Putamen (tissue), 1 donor: Measurements from ENCODE around the gene SCN2A.
"Not testable (repeated sequence)": the region's sequence is repeated elsewhere in the genome, so short reads cannot be mapped to it uniquely, and the experiment has no call there.

Experiments used
- DNase-seq: peaks from one replicate; pipeline ENCODE4 v3.0.0-alpha.2; 2016; ENCODE audit warnings: low spot score

The SCN2A gene

DNA sequence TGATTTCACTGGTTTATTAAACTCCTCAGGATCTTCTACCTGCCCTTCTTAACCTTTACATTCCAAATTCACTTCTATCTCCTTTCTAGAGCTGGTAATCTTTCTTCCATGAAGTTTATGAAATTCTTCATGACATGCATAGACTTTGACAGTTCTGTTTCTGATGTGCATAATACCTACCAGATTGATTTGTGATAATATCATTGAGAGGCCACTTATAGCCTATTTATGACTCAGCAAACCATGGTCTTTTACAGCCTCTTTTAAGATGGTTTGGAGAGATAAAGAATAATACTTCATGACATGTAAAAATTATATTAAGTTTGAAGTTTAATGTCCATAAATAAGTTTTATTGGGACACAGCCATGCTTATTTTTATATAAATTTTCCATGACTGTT is 14.0 kb downstream of the SCN2A start:
- no peak for DNase-seq

DNA sequence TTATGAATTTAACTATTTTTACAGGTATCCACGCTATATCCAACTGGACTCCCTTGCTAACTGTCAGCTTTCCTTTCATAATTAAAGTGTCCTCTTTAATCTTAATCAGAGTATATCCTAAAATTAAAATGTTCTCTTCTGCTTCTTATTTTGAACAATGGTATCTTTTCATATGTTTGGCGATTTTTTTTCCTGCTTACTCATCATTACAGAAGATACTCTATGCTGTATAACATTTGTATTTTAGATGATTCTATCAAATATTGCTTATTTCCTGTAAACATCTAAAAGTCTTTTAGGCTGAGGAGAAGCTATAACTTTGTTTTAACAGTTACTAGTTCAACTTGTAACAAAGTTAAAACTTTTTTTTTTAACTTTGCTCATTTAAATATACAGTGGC is 17.4 kb downstream of the SCN2A start:
- no peak for DNase-seq

DNA sequence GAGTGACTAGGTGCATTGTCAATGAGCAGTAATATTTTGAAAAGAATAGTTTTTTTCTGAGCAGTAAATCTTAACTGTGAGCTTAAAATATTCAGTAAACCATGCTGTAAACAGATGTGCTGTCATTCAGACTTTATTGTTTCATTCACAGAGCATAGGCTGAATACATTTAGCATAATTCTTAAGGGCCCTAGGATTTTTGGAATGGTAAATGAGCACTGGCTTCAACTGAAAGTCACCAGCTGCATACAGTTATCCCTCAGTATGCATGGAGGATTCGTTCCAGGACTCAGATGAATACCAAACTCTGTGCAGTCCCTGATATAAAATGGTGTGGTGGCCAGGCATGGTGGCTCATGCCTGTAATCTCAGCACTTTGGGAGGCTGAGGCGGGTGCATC is 21.1 kb downstream of the SCN2A start:
- DNase-seq = not testable (repeated sequence)

DNA sequence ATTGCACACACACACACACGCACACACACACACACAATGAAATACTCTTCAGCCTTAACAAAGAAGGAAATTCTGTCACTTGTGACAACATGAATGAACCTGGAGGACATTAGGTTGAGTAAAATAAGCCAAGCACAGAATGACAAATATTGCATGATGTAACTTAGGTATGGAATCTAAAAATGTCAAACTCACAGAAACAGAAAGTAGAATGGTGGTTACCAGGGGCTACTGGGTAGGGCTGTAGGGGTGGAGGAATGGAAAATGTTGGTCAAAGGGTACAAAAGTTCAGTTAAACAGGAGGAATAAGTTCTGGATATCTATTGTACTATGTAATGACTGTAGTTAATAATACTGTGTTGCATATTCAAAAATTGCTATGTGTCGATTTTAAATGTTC is 29.5 kb downstream of the SCN2A start:
- DNase-seq = no peak

DNA sequence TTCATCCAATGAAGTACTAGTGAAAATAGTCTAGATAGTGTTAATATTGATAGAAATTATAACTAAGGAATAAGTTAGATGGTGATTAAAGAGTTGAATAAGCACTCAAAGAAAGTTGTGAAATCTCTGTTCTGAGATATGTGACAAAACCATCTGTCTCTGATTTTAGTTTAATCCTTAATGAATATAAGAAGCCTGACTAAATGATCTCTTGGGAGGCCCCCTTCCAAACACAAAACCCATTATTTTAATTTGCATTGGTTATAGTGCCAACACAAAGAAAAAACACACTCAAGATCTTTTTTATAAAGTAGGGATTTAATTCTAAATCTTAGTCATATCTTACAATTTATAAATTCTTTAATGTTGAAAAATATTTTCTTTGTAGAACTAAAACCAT is 34.0 kb downstream of the SCN2A start:
- no peak for DNase-seq

DNA sequence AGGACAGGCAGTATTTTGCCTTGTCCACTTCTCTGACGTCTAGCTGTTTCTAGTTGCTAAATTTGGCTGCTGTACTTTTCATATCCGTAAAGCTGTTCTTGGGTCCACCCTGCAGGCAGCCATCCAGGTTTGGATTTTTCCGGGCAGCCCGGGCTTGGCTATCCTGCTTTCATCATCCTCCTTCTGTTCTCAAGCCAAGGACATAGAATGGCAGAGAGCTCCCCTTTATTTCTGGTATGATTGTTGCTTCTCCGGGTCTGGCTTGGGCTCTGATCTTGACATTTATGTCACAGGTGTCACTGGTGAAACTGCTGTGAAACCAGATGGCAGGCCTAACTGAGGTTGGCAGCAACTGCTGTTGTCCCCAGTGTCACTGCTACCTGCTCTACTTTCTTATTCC is 35.5 kb downstream of the SCN2A start:
- DNase-seq = no peak

DNA sequence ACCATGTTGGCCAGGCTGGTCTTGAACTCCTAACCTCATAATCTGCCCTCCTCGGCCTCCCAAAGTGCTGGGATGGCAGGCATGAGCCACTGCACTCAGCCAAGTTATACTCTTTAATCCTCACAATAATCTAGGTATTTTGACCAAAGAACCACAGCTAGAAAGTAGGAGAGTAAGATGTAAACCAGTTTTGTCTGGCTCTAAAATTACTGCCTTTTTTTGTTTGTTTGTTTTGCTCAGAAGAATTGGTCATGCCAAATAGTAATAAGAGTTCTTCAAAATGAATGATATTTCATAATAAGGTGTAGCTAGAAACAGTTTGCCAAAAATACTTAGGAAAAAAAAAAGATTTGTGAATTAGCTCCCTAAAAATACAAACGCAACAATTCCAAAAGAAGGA is 36.7 kb downstream of the SCN2A start:
- DNase-seq = no peak

DNA sequence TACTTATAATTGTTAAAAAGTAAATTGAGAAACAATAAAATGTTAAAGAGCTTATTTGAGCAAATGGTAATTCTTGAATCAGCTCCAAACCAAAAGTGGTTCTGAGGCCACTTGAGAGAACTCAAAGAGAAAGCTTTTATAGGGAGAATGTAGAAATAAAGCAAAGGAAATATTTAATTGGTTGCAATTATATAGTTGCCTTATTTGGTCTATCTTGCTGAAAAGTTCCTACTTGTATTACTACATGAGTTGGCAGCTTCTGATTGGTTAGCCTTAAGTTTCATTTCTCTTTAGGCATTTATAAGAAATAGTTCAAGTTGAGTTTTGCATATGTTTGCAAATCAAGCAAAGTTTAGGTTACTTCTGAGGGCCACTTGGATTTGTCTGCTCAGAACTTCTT is 38.1 kb downstream of the SCN2A start:
- DNase-seq = no peak

DNA sequence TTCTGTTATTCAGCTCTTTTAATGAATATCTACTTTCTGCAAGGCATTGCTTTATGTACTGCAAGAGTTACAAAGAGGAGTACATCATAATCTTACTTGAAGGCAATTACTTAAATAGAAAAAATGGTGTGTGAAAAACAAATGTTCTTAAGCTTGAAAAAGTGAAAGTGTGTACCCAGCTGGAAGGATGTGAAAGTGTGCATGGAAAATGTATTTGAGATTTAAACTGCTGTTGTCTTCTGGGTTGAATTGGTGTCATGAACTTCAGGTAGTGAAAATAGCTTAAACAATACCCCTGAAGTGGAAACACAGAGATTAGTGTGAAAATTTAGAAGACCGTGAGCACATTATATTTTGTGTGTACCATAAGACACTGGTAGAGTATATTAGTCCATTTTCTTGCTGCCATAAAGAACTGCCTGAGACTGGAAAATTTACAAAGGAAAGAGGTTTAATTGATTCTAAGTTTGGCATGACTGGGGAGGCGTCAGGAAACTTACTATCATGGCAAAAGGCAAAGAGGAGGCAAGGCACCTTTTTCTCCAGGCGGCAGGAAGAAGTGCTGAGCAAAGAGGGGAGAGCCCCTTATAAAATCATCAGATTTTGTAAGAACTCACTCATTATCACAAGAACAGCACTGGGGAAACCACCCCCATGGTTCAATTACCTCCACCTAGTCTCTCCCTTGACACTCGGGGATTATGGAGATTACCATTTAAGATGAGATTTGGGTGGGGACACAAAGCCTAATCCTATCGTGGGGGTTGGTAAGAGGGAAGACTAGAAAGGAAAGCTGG is 38.8 kb downstream of the SCN2A start:
- DNase-seq = no peak

DNA sequence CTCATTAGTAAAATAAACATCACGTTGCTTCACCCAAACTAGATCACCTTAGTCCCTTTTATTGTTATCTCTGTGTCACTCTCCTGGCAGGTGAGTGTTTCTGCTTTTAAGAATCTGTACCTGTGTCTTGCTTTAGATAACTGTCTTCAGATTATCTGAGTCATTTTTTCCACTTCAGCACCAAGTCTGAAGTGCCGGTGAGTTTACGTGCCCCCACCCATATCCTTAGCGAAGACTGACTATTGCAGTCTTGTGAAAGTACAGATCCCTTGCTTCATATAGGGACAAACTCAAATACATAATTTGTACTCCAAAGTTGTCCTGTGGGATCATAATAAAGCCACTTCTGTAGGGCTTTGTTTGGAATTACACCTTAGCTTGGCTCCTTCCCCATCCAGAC is 41.1 kb downstream of the SCN2A start:
- no peak for DNase-seq

DNA sequence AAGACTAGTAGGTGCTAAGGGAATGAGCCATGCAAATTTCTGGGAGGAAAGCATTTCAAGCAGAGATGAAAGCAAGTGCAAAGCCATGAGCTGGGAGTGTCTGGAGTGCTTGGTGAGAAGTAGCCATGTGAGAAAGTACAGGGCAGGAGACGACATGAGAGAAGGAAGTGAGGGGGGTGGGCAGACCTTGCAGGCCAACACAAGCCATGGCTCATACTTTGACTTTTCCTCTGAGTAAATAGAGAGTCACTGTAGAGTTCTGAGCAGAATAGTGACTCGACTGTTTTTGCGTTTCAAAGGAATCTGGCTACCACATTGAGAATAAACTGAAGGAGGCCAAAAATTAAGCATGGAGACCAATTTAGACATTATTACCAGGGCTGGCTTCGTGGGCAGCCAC is 42.2 kb downstream of the SCN2A start:
- DNase-seq = no peak

DNA sequence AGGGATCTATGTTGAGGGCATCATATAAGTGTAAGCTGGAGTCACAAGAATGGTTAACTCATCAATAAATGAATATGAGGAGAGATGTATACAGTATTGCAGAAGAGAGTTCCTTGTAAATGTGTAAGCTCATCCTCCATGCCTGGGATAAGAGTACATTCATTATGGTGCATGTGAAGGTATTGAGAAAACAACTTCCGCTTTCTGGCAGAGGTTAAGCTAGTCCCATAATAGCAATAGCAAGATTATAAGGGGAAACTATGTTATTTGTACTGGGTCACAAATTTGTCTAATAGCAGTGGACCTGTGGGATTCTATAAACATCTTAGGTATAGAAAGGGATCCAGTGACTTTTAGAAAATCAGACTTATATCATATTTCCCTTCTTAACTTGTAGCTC is 44.1 kb downstream of the SCN2A start:
- no peak for DNase-seq

DNA sequence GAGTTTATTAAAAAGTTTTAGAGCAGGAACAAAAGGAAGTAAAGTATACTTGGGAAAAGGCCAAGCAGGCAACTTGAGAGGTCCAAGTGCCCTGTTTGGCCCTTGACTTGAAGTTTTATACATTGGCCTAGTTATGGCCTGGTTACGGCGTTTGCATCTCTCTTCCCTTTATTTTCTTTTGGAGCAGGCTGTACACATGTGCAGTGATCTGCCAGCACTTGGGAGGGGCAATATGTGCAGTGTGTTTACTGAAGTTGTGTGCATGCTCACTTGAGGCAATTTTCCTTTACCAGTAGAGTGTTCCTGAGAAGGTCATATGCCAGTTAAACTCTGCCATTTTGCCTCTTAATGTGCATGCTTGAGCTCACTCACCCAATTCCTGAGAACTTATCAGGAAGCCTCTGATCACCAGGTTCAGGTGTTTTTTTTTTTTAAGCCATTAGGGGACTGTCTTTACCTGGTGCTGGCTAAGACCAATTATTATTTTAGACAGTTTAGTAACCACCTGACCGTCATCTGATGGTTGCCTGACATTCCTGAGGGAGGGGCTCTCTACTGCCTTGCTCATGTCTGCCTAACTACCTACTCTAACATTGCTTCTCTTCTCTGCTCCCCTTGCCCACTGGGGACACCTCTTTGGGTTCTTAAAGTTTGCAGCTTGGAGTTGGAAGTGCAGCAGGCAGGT is 48.0 kb downstream of the SCN2A start:
- no peak for DNase-seq

DNA sequence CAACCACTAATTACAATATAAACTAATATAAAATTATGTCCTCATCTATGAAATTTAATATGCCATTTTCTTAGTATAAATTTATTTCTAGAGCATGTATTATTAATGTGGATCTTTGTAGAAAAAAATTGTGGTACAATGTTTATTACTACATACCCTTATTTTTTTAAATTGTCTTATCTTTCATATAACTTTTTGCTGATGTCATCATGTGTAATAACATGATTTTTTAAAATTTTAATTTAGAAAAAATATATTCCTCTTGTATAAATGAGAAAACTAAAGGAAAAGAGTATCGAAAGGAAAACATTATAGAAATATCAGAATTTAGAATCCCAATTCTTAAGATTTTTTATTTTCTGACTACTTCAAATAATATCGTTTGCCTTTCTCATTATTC is 49.9 kb downstream of the SCN2A start:
- no peak for DNase-seq

DNA sequence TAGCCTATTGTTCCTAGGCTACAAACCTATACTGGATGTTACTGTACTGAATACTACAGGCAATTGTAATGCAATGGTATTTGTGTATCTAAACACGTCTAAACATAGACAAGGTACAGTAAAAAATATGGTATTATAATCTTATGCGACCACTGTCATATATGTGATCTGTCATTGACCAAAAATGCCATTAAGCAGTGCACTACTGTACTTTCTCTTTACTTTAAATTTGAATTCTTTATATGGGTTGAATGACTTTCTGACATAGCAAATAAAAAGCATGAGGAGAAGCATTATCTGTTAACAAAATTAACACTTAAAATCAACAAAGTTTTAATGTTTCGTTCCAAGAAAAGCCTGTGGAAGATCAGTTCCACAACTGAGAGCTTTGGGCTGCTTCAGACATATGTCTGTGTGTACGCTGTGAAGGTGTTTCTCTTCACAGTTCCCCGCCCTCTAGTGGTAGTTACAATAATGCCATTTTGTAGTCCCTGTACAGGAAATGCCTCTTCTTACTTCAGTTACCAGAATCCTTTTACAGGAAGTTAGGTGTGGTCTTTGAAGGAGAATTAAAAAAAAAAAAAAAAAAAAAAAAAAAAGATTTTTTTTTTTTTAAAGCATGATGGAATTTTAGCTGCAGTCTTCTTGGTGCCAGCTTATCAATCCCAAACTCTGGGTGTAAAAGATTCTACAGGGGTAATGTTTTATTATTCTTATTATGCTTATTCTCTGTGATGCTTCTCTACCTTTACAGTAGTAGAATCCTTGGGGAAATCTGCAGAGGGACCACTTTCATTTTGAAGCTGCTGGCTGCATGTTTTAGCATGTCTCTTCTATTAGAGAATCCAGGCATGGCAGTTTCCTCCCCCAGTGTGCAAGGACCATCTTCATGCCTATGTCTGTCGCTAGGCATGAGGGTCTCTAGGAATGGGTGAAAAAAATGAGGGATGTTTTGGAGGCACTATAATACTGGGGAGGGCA is 54.5 kb downstream of the SCN2A start:
- DNase-seq = peak; percentile 85

DNA sequence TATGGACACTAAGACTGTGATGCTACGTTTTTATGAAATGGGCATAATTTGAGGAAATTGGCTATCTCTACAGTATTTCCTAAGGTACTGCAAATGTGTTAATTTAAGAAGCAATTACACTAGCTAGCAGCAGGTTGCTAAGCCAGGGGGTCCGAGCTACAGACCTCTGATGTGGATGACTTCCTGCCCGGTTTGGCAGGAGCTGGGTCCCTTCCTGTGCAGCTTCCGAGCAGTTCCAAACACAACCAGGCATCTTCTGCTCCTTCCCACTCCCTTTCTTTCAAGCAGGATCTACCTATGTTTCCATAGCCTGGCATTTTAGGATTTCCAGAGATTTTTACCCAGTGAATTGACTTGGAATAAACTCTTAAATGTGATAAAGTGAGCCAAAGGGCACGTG is 55.7 kb downstream of the SCN2A start:
- no peak for DNase-seq

DNA sequence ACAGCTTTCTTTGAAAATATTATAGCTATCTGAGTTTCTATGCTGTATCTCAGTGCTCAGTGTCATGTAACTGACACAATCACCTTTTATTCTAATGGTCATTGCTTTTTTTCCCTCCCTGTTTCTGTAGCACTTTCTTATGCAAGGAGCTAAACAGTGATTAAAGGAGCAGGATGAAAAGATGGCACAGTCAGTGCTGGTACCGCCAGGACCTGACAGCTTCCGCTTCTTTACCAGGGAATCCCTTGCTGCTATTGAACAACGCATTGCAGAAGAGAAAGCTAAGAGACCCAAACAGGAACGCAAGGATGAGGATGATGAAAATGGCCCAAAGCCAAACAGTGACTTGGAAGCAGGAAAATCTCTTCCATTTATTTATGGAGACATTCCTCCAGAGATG is 56.4 kb downstream of the SCN2A start:
- no peak for DNase-seq

DNA sequence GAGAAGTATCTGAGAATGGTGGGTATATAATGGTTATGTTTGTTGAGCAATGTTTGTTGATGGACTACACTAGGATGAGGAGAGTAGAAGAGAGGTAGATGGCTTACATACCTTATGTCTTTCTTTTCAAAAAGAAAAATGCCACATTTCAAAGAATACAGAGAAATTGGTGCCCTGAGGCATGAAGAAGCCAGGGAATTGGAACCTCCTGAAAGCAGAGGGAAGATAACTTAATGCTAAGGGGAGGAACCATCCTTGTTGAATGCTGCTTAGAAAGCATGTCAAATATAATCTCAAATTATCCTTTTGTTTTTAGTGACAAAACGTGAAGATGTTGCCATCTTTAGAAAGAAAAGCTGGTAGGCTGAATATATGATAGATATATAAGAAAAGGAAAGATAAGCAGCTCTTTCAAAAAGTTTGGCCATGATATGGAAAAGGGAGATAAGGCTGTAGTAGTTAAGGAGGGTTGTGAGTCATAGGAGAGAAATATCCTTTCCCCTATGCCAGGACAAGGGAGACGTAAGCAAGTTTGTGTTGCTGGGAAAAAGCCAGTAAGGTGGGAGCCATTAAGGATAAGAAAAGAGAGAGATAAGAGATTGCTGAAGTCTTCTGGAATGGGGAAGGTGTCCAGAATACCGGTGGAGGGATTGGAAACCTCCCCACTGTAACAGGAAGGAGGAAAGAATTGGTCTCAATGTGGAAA is 66.3 kb downstream of the SCN2A start:
- no peak for DNase-seq

DNA sequence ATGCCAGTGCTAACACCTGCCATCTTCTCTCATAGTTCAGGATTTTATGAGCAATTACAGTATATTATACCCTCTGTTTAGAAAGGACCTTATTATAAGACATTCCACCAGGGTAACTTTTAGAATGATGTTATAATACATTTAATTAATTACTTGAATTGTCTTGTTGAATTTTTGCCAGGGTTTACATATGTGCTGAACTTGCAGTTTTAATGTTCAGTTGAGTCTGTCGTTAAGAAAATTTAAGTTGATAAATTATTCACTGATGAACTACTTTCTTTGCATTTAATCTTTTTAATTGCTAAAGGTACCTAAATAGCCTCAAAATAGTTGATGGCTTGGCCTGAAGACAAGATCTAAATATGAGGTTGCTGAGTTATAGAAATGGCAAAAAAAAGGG is 68.1 kb downstream of the SCN2A start:
- no peak for DNase-seq

DNA sequence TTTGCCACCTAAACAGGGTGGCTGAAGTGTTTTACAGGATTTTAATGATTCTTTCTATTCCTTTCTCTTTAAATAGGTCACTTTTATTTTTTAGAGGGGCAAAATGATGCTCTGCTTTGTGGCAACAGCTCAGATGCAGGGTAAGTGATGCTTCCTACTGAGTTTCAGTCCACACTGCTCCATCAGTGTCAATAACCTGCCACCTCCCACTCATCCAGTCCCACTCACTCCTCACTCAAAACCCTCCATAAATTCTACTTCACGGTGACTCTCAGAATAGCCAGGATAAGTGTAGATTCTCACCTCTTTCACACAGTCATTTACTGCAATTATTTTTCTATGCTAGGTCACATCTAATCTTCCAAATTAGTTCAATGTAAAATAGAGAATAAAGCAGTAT is 72.7 kb downstream of the SCN2A start:
- no peak for DNase-seq

DNA sequence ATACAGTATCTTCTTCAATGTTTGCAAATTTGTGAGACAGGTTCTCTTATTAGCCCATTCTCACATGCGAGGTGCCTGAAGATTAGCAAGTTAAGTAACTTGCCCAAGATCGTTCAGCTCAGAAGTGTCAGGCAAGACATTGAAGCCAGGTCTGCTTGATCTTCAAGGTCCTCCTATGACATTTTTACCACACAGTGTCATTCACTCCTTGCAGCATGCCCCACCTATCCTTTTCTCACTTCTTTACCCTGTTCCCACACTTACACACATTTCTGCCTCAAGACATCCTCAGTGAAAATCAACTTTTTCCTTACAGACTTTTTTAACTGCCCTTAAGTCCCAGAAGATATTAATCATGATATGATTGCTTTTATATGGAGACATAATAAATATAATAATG is 73.8 kb downstream of the SCN2A start:
- DNase-seq = no peak

DNA sequence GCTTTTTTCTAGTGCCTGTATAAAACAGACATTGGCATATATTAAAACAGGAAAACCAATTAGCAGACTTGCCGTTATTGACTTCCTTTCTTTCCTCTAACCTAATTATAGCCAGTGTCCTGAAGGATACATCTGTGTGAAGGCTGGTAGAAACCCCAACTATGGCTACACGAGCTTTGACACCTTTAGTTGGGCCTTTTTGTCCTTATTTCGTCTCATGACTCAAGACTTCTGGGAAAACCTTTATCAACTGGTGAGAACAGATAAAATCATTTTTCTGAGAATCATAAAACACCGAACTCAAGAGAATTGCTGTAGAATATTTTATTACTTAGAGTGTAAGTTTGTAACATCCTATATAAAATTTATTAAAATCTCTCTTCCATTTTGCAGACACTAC is 74.3 kb downstream of the SCN2A start:
- no peak for DNase-seq
